Right lobe of liver (tissue), 4 donors: ENCODE results near the gene ADAM8.

Source experiments
- CTCF ChIP-seq, 4 donors: fragments of 200-600 bp in 3 of 4; fragments of 450-650 bp in 1 of 4; IDR thresholded peaks; one replicate each; pipeline versions ENCODE4 v1.5.1 to v1.8.0; 2016 to 2022; ENCODE audit warnings: antibody characterized with exemption in 4 of 4, mild to moderate bottlenecking in 2 of 4
- POLR2A ChIP-seq: fragments of 450-650 bp; IDR thresholded peaks from one replicate; pipeline ENCODE4 v1.6.1; 2017; ENCODE audit warnings: antibody characterized with exemption, mild to moderate bottlenecking
- donor health status: DM: no; HTN: no; CAD: no.
- donor health status: DM: no; HTN: no; CAD: no.
- donor health status: DM: no; HTN: yes; CAD: no.

- TF ChIP-seq CTCF (IDR thresholded peaks at IDR 0.05) = no peak
- no peak for TF ChIP-seq POLR2A
These were observed 33.2 kb upstream of the ADAM8 start for GRCh38 chr10:133309720-133310398.
